Activated T-cell treated with anti-CD3 and anti-CD28 coated beads for 24 hours (primary cell): ENCODE measurements around the gene PSTPIP2.
"Not testable (repeated sequence)": the region's sequence is repeated elsewhere in the genome, so short reads cannot be mapped to it uniquely, and the experiment has no call there.

Experiments used
- DNase-seq: peaks from one replicate; pipeline ENCODE4 v3.0.0-alpha.2; 2020; ENCODE audit warnings: low read depth

The PSTPIP2 gene

GRCh38 chr18:45981821-45982220, 90.2 kb downstream of the PSTPIP2 start:
- no peak for DNase-seq

GRCh38 chr18:45980229-45980628, 91.8 kb downstream of the PSTPIP2 start:
- DNase-seq: no peak

- DNase-seq: no peak
These were observed 94.0 kb downstream of the PSTPIP2 start for GRCh38 chr18:45978084-45978483.

- no peak for DNase-seq
These were observed 95.1 kb downstream of the PSTPIP2 start for GRCh38 chr18:45976974-45977373.

GRCh38 chr18:45976566-45976965, 95.5 kb downstream of the PSTPIP2 start:
- no peak for DNase-seq

- DNase-seq: peak; percentile 48
These were observed 97.9 kb downstream of the PSTPIP2 start for GRCh38 chr18:45974088-45974536.

- peak; percentile 89 for DNase-seq
These were observed 104.9 kb downstream of the PSTPIP2 start, which contains the start of gene EPG5 for GRCh38 chr18:45967007-45967706. Gene EPG5, minus strand, starts transcription at chr18:45967329. Its CDS starts 90 bp downstream, at chr18:45967239.

GRCh38 chr18:45964913-45965312, 107.1 kb downstream of the PSTPIP2 start:
- not testable (repeated sequence) for DNase-seq

- DNase-seq: no peak
These were observed 109.2 kb downstream of the PSTPIP2 start for GRCh38 chr18:45962866-45963265.

- DNase-seq: no peak
These were observed 109.6 kb downstream of the PSTPIP2 start for GRCh38 chr18:45962461-45962860.

GRCh38 chr18:45959484-45959883, 112.6 kb downstream of the PSTPIP2 start:
- not testable (repeated sequence) for DNase-seq

- no peak for DNase-seq
These were observed 113.3 kb downstream of the PSTPIP2 start for GRCh38 chr18:45958730-45959129.

- DNase-seq: no peak
These were observed 114.0 kb downstream of the PSTPIP2 start for GRCh38 chr18:45958027-45958426.

GRCh38 chr18:45957100-45957499, 115.0 kb downstream of the PSTPIP2 start:
- no peak for DNase-seq

- DNase-seq: no peak
These were observed 117.8 kb downstream of the PSTPIP2 start for GRCh38 chr18:45954070-45954934.

GRCh38 chr18:45951016-45951714, 120.9 kb downstream of the PSTPIP2 start:
- DNase-seq: no peak

- DNase-seq: no peak
These were observed 126.4 kb downstream of the PSTPIP2 start for GRCh38 chr18:45945669-45946068.

- DNase-seq: no peak
These were observed 131.3 kb downstream of the PSTPIP2 start for GRCh38 chr18:45940724-45941123.

- no peak for DNase-seq
These were observed 132.8 kb downstream of the PSTPIP2 start for GRCh38 chr18:45939236-45939635.

GRCh38 chr18:45938488-45938935, 133.5 kb downstream of the PSTPIP2 start:
- DNase-seq: no peak

- no peak for DNase-seq
These were observed 136.3 kb downstream of the PSTPIP2 start for GRCh38 chr18:45935591-45936335.
